HepG2 (cell line): ENCODE data around the gene P2RX3. TPM values are rescaled to one million over a fixed set of nuclear protein-coding genes. Genes with fewer than 3 reads are reported as not detected.

Experiments
- ATAC-seq: fragments of 200-7000 bp; cut with Tn5 transposase; 3 replicates; pipeline ENCODE4 v1.9.1; 2020; ENCODE audit warnings: mild to moderate bottlenecking, moderate library complexity
- BruUV-seq: library from RNA; stranded (reverse); fragments of 400-500 nt; replicated peaks from 2 replicates; lab custom pipeline; 2021; lab: Mats Ljungman, UMichigan
- CTCF ChIA-PET: fragments of 300-600 bp; formaldehyde crosslinking; extraction: SDS; loops from one replicate; lab custom pipeline; 2021; ENCODE audit warnings: low total read pairs, inconsistent platforms, low intra/inter-chr PET ratio; lab: Yijun Ruan, JAX
- POLR2A ChIA-PET: fragments of 350-600 bp; sonication (Branson Sonifier 250); formaldehyde crosslinking; loops from one replicate; lab custom pipeline; 2020; ENCODE audit warnings: antibody characterized with exemption, inconsistent platforms; lab: Yijun Ruan, JAX
- DNase-seq: peaks from one replicate; pipeline ENCODE4 v3.0.0-alpha.2; 2015; ENCODE audit warnings: low spot score
- FAIRE-seq: peaks from 3 replicates; lab custom pipeline; 2011; peaks lifted over from hg19 to GRCh38; lab: Jason Lieb, UNC
- H2AFZ ChIP-seq: one replicate; pipeline ENCODE4 v1.6.1; 2011; ENCODE audit warnings: low read length, inconsistent platforms
- H3K27ac ChIP-seq: fragments of 300-600 bp; 3 replicates; pipeline ENCODE4 v1.8.0; 2011; ENCODE audit warnings: mixed run types, mild to moderate bottlenecking, mixed read lengths, low read length, inconsistent platforms; ENCODE audit not compliant: insufficient read depth; ENCODE audit errors: extremely low read length
- H3K27me3 ChIP-seq, 2 experiments: fragments of 200-600 bp in 1 of 2; 2 replicates in 1 of 2; 3 replicates in 1 of 2; pipeline versions ENCODE4 v1.6.0 to v1.8.0; 2011; ENCODE audit warnings: low read length in 2 of 2, mild to moderate bottlenecking in 2 of 2, moderate library complexity in 2 of 2, inconsistent platforms in 1 of 2; ENCODE audit not compliant: insufficient read depth in 2 of 2, control insufficient read depth in 1 of 2
- H3K36me3 ChIP-seq, 2 experiments: fragments of 200-600 bp in 1 of 2; replicated peaks in 1 of 2; 2 replicates in 1 of 2; 3 replicates in 1 of 2; pipeline versions ENCODE4 v1.5.1 to v1.8.0; 2011; ENCODE audit warnings: low read length in 2 of 2, inconsistent platforms in 1 of 2; ENCODE audit not compliant: insufficient read depth in 2 of 2, control insufficient read depth in 1 of 2
- H3K4me1 ChIP-seq: 2 replicates; pipeline ENCODE4 v1.5.1; 2012; ENCODE audit warnings: low read length, inconsistent platforms; ENCODE audit not compliant: insufficient read depth
- H3K4me2 ChIP-seq: 2 replicates; pipeline ENCODE4 v1.6.0; 2011; ENCODE audit warnings: low read depth, low read length, inconsistent platforms
- H3K4me3 ChIP-seq, 3 experiments: fragments of 200-600 bp in 1 of 3; sonication (generic), shearing (Covaris generic) in 1 of 3; replicated peaks in 1 of 3; 2 replicates each; pipeline ENCODE4 v1.5.1; 2011 to 2016; ENCODE audit warnings: low read length in 3 of 3, inconsistent platforms in 2 of 3, low read depth in 2 of 3, mild to moderate bottlenecking in 2 of 3, control low read depth in 1 of 3, mixed read lengths in 1 of 3; ENCODE audit not compliant: insufficient read depth in 1 of 3
- H3K79me2 ChIP-seq: one replicate; pipeline ENCODE4 v1.6.1; 2011; ENCODE audit warnings: low read length, inconsistent platforms; ENCODE audit not compliant: insufficient read depth
- H3K9ac ChIP-seq: 2 replicates; pipeline ENCODE4 v1.6.0; 2011; ENCODE audit warnings: mild to moderate bottlenecking, low read depth, low read length, inconsistent platforms; ENCODE audit not compliant: insufficient read depth
- H3K9me3 ChIP-seq: 2 replicates; pipeline ENCODE4 v1.5.1; 2012; ENCODE audit warnings: mild to moderate bottlenecking, low read length
- H4K20me1 ChIP-seq: 2 replicates; pipeline ENCODE4 v1.6.0; 2011; ENCODE audit warnings: inconsistent platforms, mild to moderate bottlenecking, low read length, moderate library complexity; ENCODE audit not compliant: insufficient read depth
- ADNP ChIP-seq: sonication (generic); formaldehyde crosslinking; IDR thresholded peaks from 2 replicates; pipeline ENCODE4 v1.4.0; 2020; ENCODE audit warnings: missing genetic modification reagents
- CBX1 ChIP-seq: IDR thresholded peaks from one replicate; pipeline ENCODE4 v1.6.1; 2016; ENCODE audit warnings: antibody characterized with exemption, low read depth
- CREB1 ChIP-seq, 2 experiments: fragments of 450-650 bp in 1 of 2; IDR thresholded peaks; 2 replicates each; pipeline ENCODE4 v1.6.1; 2016 to 2017; ENCODE audit warnings: control low read depth in 1 of 2, mild to moderate bottlenecking in 1 of 2, missing compliant biosample characterization in 1 of 2, missing genetic modification characterization in 1 of 2
- HNRNPUL1 ChIP-seq: fragments of 200-400 bp; formaldehyde crosslinking; IDR thresholded peaks from 2 replicates; pipeline ENCODE4 v1.6.1; 2017; ENCODE audit warnings: low read depth, mild to moderate bottlenecking, low read length, moderate library complexity
- IKZF1 ChIP-seq: fragments of 450-650 bp; IDR thresholded peaks from 2 replicates; pipeline ENCODE4 v1.7.1; 2016
- KDM5B ChIP-seq: sonication (generic); formaldehyde crosslinking; IDR thresholded peaks from 2 replicates; pipeline ENCODE4 v1.4.0; 2020; ENCODE audit warnings: missing genetic modification reagents, mild to moderate bottlenecking, borderline replicate concordance
- RFX1 ChIP-seq: fragments of 450-650 bp; IDR thresholded peaks from 2 replicates; pipeline ENCODE4 v1.6.1; 2017
- SKI ChIP-seq: fragments of 450-650 bp; IDR thresholded peaks from one replicate; pipeline ENCODE4 v1.6.1; 2018; ENCODE audit warnings: mild to moderate bottlenecking; ENCODE audit not compliant: partially characterized antibody
- SNAPC5 ChIP-seq: sonication (generic); formaldehyde crosslinking; IDR thresholded peaks from 2 replicates; pipeline ENCODE4 v1.8.1; 2023; ENCODE audit warnings: mild to moderate bottlenecking, missing genetic modification reagents, borderline replicate concordance
- ZNF121 ChIP-seq: sonication (generic); formaldehyde crosslinking; IDR thresholded peaks from 2 replicates; pipeline ENCODE4 v1.5.0; 2020; ENCODE audit warnings: mild to moderate bottlenecking, missing genetic modification reagents
- ZNF160 ChIP-seq: sonication (generic); formaldehyde crosslinking; IDR thresholded peaks from 2 replicates; pipeline ENCODE4 v1.8.0; 2022; ENCODE audit warnings: mild to moderate bottlenecking, inconsistent platforms, missing genetic modification reagents
- ZNF280B ChIP-seq: sonication (generic); formaldehyde crosslinking; IDR thresholded peaks from 2 replicates; pipeline ENCODE4 v1.5.0; 2020; ENCODE audit warnings: missing genetic modification reagents, mild to moderate bottlenecking, borderline replicate concordance
- ZNF430 ChIP-seq: sonication (generic); formaldehyde crosslinking; IDR thresholded peaks from 2 replicates; pipeline ENCODE4 v1.9.0; 2021; ENCODE audit warnings: mild to moderate bottlenecking, missing genetic modification reagents
- ZNF577 ChIP-seq: sonication (generic); formaldehyde crosslinking; IDR thresholded peaks from 2 replicates; pipeline ENCODE4 v1.4.0; 2020; ENCODE audit warnings: mild to moderate bottlenecking, low read depth, missing genetic modification reagents, borderline replicate concordance
- ZNF83 ChIP-seq: sonication (generic); formaldehyde crosslinking; IDR thresholded peaks from 2 replicates; pipeline ENCODE4 v1.4.0; 2020; ENCODE audit warnings: missing genetic modification reagents, mild to moderate bottlenecking, borderline replicate concordance
- ZSCAN21 ChIP-seq: sonication (generic); formaldehyde crosslinking; IDR thresholded peaks from 2 replicates; pipeline ENCODE4 v1.8.0; 2022; ENCODE audit warnings: mild to moderate bottlenecking, missing genetic modification reagents, moderate library complexity, borderline replicate concordance
- WGBS: methylation state at CpG from one replicate; pipeline ENCODE4 v1.1.6; 2017; ENCODE audit warnings: low lambda C conversion rate; 5-methylcytosine and 5-hydroxymethylcytosine counted together
- in situ Hi-C: cut with HindIII; loops from 2 replicates; pipeline ENCODE4 v1.10.0; 2017; ENCODE audit warnings: low pct_unique_long_range_greater_than_20kb; ENCODE audit not compliant: extremely low pct_ligation_motif_present
- intact Hi-C: fragments of 100-400 bp; cut with micrococcal nuclease; formaldehyde crosslinking; loops from one replicate; pipeline ENCODE4 v1.10.0; 2022; ENCODE audit not compliant: unreplicated experiment
- polyA plus RNA-seq, 8 experiments: library from polyadenylated mRNA; depleted of rRNA in 3 of 8; stranded (reverse) in 7 of 8; unstranded in 1 of 8; fragments of >200 nt; fragmentation: Illumina TruSeq in 4 of 8; extraction: Trizol in 4 of 8; gene quantifications; 2 replicates each; pipeline versions ENCODE4 v1.2.1 to v1.2.3, GENCODE V29; 2011 to 2016; ENCODE audit warnings: low read depth in 4 of 8, missing spikeins in 1 of 8, mixed read lengths in 1 of 8; ENCODE audit not compliant: insufficient read depth in 1 of 8
- total RNA-seq, 5 experiments: library from RNA; depleted of rRNA; stranded (reverse); fragments of >200 nt; fragmentation: Illumina TruSeq; extraction: Trizol; gene quantifications; 2 replicates each; pipeline ENCODE4 v1.2.3, GENCODE V29; 2016; ENCODE audit warnings: low read depth in 1 of 5
- TF ChIP-seq, protein P1 (sequence below): sonication (generic); formaldehyde crosslinking; IDR thresholded peaks from 2 replicates; pipeline ENCODE4 v1.4.0; 2020; ENCODE audit warnings: missing genetic modification reagents
- TF ChIP-seq, protein P2 (sequence below): sonication (generic); formaldehyde crosslinking; IDR thresholded peaks from 2 replicates; pipeline ENCODE4 v1.4.0; 2020; ENCODE audit warnings: missing genetic modification reagents

The P2RX3 gene
- total and polyA plus RNA-seq, 2 of the 13 experiments (the other 11 are each of a cell fraction or from before 2014, with no cell fraction given), result 0.08 TPM; not detected in 1

- DNase-seq, result no peak
- intact Hi-C loops (no loop called here), in situ Hi-C loops (loop anchor here (10.0 kb wide), 1 partner anchor 508 kb away; no protein-coding TSS in a partner anchor)
- Histone ChIP-seq H3K4me2 (no peak overlapping the region), H3K27me3 (peaks cover 0 to 11% of the 10 kb centered on the region in 2 experiments; a peak in 4 of 5 replicates), H3K9me3 (no peaks in the 10 kb centered on the region), H3K27ac (no peak overlapping the region), H3K79me2 (no peaks in the 10 kb centered on the region), H3K4me3 (no peak overlapping the region), H2AFZ (no peak overlapping the region), H3K9ac (no peak overlapping the region), H3K36me3 (no peaks in the 10 kb centered on the region), H4K20me1 (no peaks in the 10 kb centered on the region), H3K4me1 (peaks cover 18% of the 10 kb centered on the region)
- WGBS, result 25% methylated on average over 4 of the region's 5 CpGs
- CTCF ChIA-PET, result no interaction called here
- POLR2A ChIA-PET, result no interaction called here
- no peak for ATAC-seq
- FAIRE-seq, result no peak
- no TSS peak for BruUV-seq
- TF ChIP-seq SKI (no peak), ADNP (no peak), SNAPC5 (CRISPR knock-in tag) (no peak), ZNF430 (CRISPR knock-in tag) (no peak), ZSCAN21 (no peak), RFX1 (no peak), HNRNPUL1 (no peak), CREB1 (IDR thresholded peaks at IDR 0.05) (no peak), CREB1 (CRISPR knock-in tag; IDR thresholded peaks at IDR 0.05) (no peak), ZNF280B (CRISPR knock-in tag) (no peak), CBX1 (no peak), ZNF160 (CRISPR knock-in tag) (no peak), ZNF83 (no peak), KDM5B (CRISPR knock-in tag) (no peak), ZNF577 (CRISPR knock-in tag) (no peak), ZNF121 (CRISPR knock-in tag) (no peak), IKZF1 (no peak)
- TF ChIP-seq, protein P1, sequence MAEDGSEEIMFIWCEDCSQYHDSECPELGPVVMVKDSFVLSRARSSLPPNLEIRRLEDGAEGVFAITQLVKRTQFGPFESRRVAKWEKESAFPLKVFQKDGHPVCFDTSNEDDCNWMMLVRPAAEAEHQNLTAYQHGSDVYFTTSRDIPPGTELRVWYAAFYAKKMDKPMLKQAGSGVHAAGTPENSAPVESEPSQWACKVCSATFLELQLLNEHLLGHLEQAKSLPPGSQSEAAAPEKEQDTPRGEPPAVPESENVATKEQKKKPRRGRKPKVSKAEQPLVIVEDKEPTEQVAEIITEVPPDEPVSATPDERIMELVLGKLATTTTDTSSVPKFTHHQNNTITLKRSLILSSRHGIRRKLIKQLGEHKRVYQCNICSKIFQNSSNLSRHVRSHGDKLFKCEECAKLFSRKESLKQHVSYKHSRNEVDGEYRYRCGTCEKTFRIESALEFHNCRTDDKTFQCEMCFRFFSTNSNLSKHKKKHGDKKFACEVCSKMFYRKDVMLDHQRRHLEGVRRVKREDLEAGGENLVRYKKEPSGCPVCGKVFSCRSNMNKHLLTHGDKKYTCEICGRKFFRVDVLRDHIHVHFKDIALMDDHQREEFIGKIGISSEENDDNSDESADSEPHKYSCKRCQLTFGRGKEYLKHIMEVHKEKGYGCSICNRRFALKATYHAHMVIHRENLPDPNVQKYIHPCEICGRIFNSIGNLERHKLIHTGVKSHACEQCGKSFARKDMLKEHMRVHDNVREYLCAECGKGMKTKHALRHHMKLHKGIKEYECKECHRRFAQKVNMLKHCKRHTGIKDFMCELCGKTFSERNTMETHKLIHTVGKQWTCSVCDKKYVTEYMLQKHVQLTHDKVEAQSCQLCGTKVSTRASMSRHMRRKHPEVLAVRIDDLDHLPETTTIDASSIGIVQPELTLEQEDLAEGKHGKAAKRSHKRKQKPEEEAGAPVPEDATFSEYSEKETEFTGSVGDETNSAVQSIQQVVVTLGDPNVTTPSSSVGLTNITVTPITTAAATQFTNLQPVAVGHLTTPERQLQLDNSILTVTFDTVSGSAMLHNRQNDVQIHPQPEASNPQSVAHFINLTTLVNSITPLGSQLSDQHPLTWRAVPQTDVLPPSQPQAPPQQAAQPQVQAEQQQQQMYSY, result no peak
- TF ChIP-seq, protein P2, sequence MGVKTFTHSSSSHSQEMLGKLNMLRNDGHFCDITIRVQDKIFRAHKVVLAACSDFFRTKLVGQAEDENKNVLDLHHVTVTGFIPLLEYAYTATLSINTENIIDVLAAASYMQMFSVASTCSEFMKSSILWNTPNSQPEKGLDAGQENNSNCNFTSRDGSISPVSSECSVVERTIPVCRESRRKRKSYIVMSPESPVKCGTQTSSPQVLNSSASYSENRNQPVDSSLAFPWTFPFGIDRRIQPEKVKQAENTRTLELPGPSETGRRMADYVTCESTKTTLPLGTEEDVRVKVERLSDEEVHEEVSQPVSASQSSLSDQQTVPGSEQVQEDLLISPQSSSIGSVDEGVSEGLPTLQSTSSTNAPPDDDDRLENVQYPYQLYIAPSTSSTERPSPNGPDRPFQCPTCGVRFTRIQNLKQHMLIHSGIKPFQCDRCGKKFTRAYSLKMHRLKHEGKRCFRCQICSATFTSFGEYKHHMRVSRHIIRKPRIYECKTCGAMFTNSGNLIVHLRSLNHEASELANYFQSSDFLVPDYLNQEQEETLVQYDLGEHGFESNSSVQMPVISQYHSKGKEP (CRISPR knock-in tag), result no peak
Measured at GRCh38 chr11:57353036-57353435, 14.9 kb downstream of the P2RX3 start.
